Heart left ventricle (tissue), 16 donors: ENCODE data around the gene EML1. TPM values are rescaled to one million over a fixed set of nuclear protein-coding genes. Genes with fewer than 3 reads are reported as not detected.

Experiments
- ATAC-seq, 4 donors: fragments of 200-7000 bp; cut with Tn5 transposase; one replicate each; pipeline ENCODE4 v1.9.1; 2020 to 2022; ENCODE audit warnings: moderate library complexity in 4 of 4, mild to moderate bottlenecking in 3 of 4, moderate number of reproducible peaks in 1 of 4
- DNase-seq, 5 donors: peaks; one replicate each; pipeline ENCODE4 v3.0.0-alpha.2; 2020
- H3K27ac ChIP-seq, 12 donors: fragments of 200-600 bp; sonication (generic) in 4 of 12; one replicate each; pipeline versions ENCODE4 v1.5.0 to v1.8.0; 2016 to 2022; ENCODE audit warnings: mild to moderate bottlenecking in 2 of 12
- H3K27me3 ChIP-seq, 9 donors: fragments of 200-600 bp; sonication (generic) in 2 of 9; one replicate each; pipeline versions ENCODE4 v1.5.1 to v1.8.0; 2016 to 2022; ENCODE audit warnings: mild to moderate bottlenecking in 3 of 9
- H3K36me3 ChIP-seq, 9 donors: fragments of 200-600 bp; sonication (generic) in 2 of 9; one replicate each; pipeline versions ENCODE4 v1.5.0 to v1.8.0; 2018 to 2022; ENCODE audit warnings: mild to moderate bottlenecking in 2 of 9
- H3K4me1 ChIP-seq, 12 donors: fragments of 200-600 bp; sonication (generic) in 4 of 12; one replicate each; pipeline versions ENCODE4 v1.5.0 to v1.8.0; 2016 to 2022; ENCODE audit warnings: mild to moderate bottlenecking in 3 of 12
- H3K4me3 ChIP-seq, 12 donors: fragments of 200-600 bp; sonication (generic) in 4 of 12; one replicate each; pipeline versions ENCODE4 v1.5.0 to v1.8.0; 2017 to 2022; ENCODE audit warnings: mild to moderate bottlenecking in 9 of 12, moderate library complexity in 4 of 12
- H3K9me3 ChIP-seq, 12 donors: fragments of 200-600 bp; sonication (generic) in 4 of 12; one replicate each; pipeline versions ENCODE4 v1.5.0 to v1.8.0; 2016 to 2022; ENCODE audit warnings: mild to moderate bottlenecking in 1 of 12
- CTCF ChIP-seq, 12 donors: fragments of 200-600 bp; sonication (generic) in 4 of 12; IDR thresholded peaks; one replicate each; pipeline versions ENCODE4 v1.5.0 to v1.8.0; 2018 to 2022; ENCODE audit warnings: antibody characterized with exemption in 12 of 12, mild to moderate bottlenecking in 5 of 12
- POLR2A ChIP-seq, 2 donors: fragments of 450-650 bp; IDR thresholded peaks; one replicate each; pipeline ENCODE4 v1.6.1; 2017; ENCODE audit warnings: antibody characterized with exemption in 2 of 2, mild to moderate bottlenecking in 2 of 2, moderate library complexity in 2 of 2
- WGBS, 4 donors: extraction: QIAGEN DNeasy Blood & Tissue Kit in 2 of 4; methylation state at CpG; one replicate each; pipeline versions ENCODE4 v1.1.5 to v1.1.7; 2013 to 2018; 5-methylcytosine and 5-hydroxymethylcytosine counted together
- intact Hi-C, 10 donors: fragments of 100-400 bp; cut with DNase I; formaldehyde crosslinking; loops; one replicate each; pipeline versions ENCODE4 v1.11.1 to v1.14.2; 2022
- polyA plus RNA-seq, 2 donors: library from polyadenylated mRNA; stranded (reverse); fragments of 200-250 nt; gene quantifications; one replicate each; pipeline ENCODE4 v1.2.3, GENCODE V29; 2013
- total RNA-seq, 9 donors: library from RNA; depleted of rRNA in 2 of 9; stranded (reverse); fragments of >200 nt in 2 of 9; fragmentation: NEBNext Ultra II Directional in 3 of 9; extraction: Animal tissue kit (Norgen Biotek cat#: 25700) in 3 of 9; gene quantifications; one replicate each; pipeline versions ENCODE4 v1.1.0 to v1.2.4, GENCODE V29; 2016 to 2023
- donor health status: ischemic (EF 13 %, LVEDD 7.1; RV severe dilation, severe dysfunction).
- donor health status: healthy with polysubstance abuse.
- donor health status: DM: no; HTN: yes; CAD: no.
- donor health status: DM: no; HTN: no; CAD: no.
- donor health status: ischemic (EF 25% LVEDD 6.9; RV normal size, moderate dysfunction).
- donor health status: ischemic (EF 25% LVEDD 5.7; RV mildly dilated, moderate dysfunction).
- donor health status: healthy.
- donor health status: DM: yes; HTN: yes; CAD: no.
- donor health status: ischemic (EF 35%, LVEDD 5.7; RV mildly dilated, moderate dysfunction).
- donor health status: nonischemic (EF 11% LVEDD 7.7; RV severe dilation, severe dysfunction).
- donor health status: DM: yes; HTN: yes; CAD: no.
- donor health status: PGD.
- donor health status: ischemic (EF 29% LVEDD 5.4; RV normal size, mild dysfunction).
- donor health status: nonischemic (EF 23%, LVEDD 6.1; RV moderate dilation, normal function).

Gene EML1
- total and polyA plus RNA-seq, 11 donors, result 7.4 to 49.7 (median 39.3) TPM

GRCh38 chr14:99907761-99908652 is 114.8 kb downstream of the EML1 start:
- H3K36me3 ChIP-seq, result peaks cover 0 to 98% (median 60%) of the 10 kb centered on the region in 9 donors

DNA sequence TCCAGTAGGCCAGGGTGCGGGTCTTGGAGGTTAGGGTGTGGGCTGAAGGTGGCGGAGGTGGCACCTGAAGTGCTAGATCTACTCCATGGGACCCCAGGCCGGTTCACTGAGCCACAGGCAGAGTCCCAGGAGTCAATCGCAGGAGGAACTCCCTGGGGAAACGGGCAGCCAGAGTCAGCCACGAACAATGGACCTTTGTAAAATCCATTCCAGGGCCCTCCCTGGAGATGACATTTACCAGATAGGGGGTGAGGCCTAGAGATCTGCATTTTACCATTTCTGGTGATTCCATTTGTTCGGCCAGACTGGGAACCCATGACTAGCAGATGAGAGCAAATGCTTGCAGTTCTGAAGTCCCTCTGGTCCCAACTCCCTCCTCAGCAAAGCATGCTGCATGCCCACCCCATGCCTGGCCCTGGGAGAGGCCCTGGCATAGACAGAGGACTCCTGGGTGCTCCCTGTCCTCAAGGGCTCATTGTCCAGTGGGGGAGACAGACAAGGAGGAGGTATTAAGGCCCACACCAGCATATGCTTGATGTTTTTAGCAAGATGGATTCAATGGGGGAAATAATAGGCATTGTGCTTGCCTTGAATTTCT is 115.5 kb downstream of the EML1 start:
- no peaks in the 10 kb centered on the region for H3K9me3 ChIP-seq
- ATAC-seq (no peak), DNase-seq (no peak)
- WGBS, 4 donors, result 85 to 90% (median 86%) methylated on average over 7 of the region's 7 CpGs
- intact Hi-C loops, result no loop called here
- H3K4me1 ChIP-seq, result no peaks in the 10 kb centered on the region
- H3K4me3 ChIP-seq, result no peak overlapping the region
- no peaks in the 10 kb centered on the region for H3K27me3 ChIP-seq
- H3K27ac ChIP-seq, result no peak overlapping the region
- H3K36me3 ChIP-seq, result peaks cover 0 to 98% (median 61%) of the 10 kb centered on the region in 9 donors
- TF ChIP-seq POLR2A (IDR thresholded peaks at IDR 0.05) (no peak), CTCF (IDR thresholded peaks at IDR 0.05) (no peak)

More at GRCh38 chr14:99907761-99908652, 114.8 kb downstream of the EML1 start:
- intact Hi-C loops, result no loop called here
- no peak for DNase-seq
- 87 to 94% (median 91%) methylated on average over 24 of the region's 24 CpGs for WGBS, 4 donors
- ATAC-seq, result no peak
- Histone ChIP-seq H3K27ac (no peak overlapping the region), H3K9me3 (peaks cover 0 to 2% (median 0%) of the 10 kb centered on the region in 12 donors), H3K4me1 (no peaks in the 10 kb centered on the region), H3K27me3 (no peaks in the 10 kb centered on the region), H3K4me3 (no peak overlapping the region)
- TF ChIP-seq CTCF (IDR thresholded peaks at IDR 0.05) (no peak), POLR2A (IDR thresholded peaks at IDR 0.05) (no peak)

GRCh38 chr14:99909513-99910064 is 116.4 kb downstream of the EML1 start:
- Histone ChIP-seq H3K9me3 (no peaks in the 10 kb centered on the region), H3K36me3 (peaks cover 0 to 98% (median 63%) of the 10 kb centered on the region in 9 donors), H3K4me1 (no peaks in the 10 kb centered on the region), H3K27me3 (no peaks in the 10 kb centered on the region), H3K27ac (no peak overlapping the region), H3K4me3 (no peak overlapping the region)
- no peak for TF ChIP-seq CTCF (IDR thresholded peaks at IDR 0.05)
- TF ChIP-seq POLR2A (IDR thresholded peaks at IDR 0.05), result no peak
- no peak for ATAC-seq
- 89 to 91% (median 91%) methylated on average over 12 of the region's 12 CpGs for WGBS, 4 donors
- DNase-seq, result no peak
- intact Hi-C loops, result no loop called here
